Measurements from ENCODE around the gene ITGA1. TPM values are rescaled to one million over a fixed set of nuclear protein-coding genes. Genes with fewer than 3 reads are reported as not detected.
A peak's percentile ranks its signal among the peaks of the same experiment; 100 is the strongest.

The ITGA1 gene
- total RNA-seq, 1 experiment from 2014 or later, result 42.3 TPM

DNA sequence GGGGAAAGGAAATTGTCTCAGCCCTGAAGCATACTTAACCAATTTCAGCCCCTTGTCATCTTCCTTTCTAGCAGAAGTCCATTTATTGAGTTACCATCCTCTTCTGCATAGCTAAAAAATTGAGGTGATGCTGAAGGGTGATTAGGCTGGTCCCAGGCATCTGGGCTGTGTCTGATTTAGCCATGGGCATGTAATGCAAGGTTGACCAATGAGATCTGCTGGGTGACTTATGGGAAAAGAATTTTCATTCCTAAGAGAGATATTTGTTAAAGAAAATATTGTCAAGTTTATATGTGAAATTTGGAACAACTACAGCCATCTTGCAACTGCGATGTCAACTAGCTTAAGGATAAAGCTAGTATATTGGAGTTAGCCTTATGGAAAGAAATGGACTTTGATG, 206.6 kb downstream of the ITGA1 start:
- in situ Hi-C loops (cut with HindIII; ENCODE audit: low pct_unique_long_range_greater_than_20kb, low sequenced_read_pairs), result no loop called here
- no peak for DNase-seq (ENCODE audit: low read depth)

DNA sequence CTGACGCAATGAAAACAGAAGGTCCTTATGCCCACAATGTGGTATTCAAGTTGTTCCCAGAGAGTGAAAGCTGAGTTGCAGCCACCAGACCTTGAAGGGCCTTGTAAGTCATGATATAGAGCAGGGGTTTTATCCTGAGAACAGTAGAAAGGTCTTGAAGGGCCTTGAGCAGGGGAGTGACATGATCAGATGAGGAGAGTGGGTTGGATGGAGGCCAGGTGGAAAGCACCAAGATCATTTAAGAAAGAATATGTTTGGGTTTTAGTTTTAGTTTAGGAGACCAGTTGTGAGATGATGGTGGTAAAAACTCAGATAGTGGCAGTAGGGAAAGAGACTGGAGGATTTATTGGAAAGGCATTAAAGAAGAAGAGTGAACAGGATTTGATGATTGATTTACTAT, 207.4 kb downstream of the ITGA1 start:
- no peak for DNase-seq (ENCODE audit: low read depth)
- in situ Hi-C loops (cut with HindIII; ENCODE audit: low pct_unique_long_range_greater_than_20kb, low sequenced_read_pairs), result no loop called here

DNA sequence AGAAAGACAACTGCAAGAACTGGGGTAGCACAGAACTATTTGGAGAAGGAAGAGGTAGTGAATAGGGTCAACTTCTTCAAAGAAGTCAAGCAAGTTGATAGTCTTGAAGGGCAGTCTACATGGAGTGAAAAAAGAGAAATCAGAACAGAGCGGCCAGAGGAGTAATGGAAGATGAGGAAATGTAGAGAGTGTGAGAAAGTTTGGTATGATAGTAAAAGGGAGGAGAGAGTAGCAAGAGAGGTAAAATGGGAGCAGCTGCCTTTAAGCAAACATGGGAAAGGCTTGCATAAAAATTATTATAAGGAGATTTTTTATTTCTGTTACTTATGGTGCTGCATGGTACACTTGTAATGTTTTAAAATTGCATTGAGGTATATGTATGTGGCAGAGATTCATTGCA, 208.2 kb downstream of the ITGA1 start:
- in situ Hi-C loops (cut with HindIII; ENCODE audit: low pct_unique_long_range_greater_than_20kb, low sequenced_read_pairs), result no loop called here
- DNase-seq (ENCODE audit: low read depth), result no peak

DNA sequence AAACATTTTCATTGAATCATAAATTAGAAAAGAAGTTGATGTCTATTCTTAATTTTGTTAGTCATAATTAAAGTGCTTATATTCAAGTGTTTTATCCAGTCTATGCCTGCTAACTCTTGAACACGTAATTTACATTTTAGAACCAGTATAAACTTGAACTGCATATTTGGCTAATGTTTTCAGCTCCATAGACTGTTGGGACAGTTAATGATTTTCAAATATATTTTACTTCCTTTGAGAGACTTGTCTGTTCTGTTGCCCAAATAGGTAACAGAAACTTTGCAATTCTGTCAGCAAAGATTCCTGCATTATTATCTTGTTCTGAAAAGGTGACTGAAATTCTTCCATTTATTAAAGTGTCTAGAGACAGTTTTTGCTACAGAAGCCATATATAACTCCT, 209.3 kb downstream of the ITGA1 start:
- no peak for DNase-seq (ENCODE audit: low read depth)
- in situ Hi-C loops (cut with HindIII; ENCODE audit: low pct_unique_long_range_greater_than_20kb, low sequenced_read_pairs), result no loop called here

DNA sequence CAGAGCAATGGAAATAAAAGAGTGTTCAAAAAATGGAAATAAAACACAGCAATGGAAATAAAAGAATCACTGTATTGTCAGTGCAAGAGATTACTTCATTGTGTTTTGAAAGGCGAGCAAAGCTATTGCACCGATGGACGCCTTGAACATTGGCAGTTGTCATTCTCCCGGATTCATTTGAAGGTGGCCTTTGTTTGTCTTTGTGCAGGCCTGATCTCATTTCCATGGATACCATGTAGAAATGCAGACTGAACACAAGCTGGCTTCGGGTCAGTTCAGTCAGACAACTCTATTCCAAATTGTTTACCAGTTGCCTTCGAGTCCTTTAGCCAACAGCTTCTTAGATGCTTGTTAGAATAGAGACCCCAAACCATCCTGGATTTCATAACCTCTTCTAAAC, 209.7 kb downstream of the ITGA1 start:
- DNase-seq (ENCODE audit: low read depth), result peak; percentile 14

DNA sequence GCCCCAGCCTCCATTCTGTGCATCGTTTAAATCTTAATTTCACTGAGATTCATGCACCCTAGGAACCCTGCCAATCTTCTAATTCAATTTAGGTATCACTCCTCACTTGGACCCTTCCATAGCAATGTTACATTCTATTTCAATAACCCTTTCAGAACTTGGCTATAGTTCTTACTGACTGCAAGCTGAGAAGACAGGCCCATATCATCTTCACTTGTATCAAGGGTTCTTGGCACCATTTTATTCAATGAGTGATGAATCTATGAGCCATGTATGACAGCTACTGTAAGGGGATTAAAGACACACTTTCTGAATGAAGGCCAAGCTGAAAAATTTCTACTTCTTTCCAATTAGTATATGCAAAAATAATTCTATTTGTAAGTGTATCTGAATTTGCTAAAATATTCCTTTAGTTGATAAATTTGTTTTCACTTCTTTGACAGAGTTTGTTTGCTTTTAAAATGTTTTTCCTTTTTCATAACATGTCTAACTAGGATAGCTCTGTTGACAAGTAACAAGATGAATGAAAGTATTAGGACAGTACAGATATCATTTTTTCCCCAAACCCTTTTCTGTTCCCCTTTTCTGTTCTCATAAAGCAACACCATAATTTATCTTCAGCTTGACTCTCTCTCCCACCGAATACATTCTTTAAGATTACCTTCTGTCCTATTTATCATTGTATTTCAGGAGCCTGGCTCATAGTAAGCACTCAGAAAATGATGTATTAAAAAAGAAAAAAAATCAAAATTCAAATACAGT, 211.0 kb downstream of the ITGA1 start:
- DNase-seq (ENCODE audit: low read depth), result no peak

More for the DNA sequence above, 209.7 kb downstream of the ITGA1 start:
- in situ Hi-C loops (cut with HindIII; ENCODE audit: low pct_unique_long_range_greater_than_20kb, low sequenced_read_pairs), result no loop called here

DNA sequence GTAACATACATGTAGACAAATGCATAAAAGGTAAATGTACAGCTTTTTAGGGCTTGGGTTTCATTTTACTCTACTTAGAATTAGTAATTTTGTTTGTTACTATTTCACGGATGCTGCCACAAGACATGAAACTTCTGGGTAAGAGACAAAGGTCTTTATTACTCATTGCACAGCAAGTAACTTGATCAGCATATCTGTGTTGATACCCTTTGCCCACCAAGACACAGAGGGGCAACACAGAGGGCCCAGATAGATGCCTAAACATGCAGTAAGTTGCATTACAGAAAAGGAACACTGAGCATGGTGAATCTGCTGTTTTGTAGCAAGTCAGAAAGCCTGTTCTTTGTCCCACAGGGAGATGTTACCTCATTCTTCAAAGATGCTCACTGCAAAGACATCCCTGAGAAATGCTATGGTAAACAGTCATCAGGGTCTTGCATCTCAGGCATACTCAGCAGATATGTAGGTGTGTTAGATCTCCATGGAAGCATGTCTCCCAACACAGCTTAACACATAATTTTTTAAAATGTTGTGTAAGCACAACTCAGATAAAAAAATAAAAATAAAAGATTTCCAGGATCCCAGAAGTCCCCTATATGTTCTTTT, 211.7 kb downstream of the ITGA1 start:
- in situ Hi-C loops (cut with HindIII; ENCODE audit: low pct_unique_long_range_greater_than_20kb, low sequenced_read_pairs), result no loop called here
- no peak for DNase-seq (ENCODE audit: low read depth)

More for the DNA sequence above, 211.0 kb downstream of the ITGA1 start:
- in situ Hi-C loops (cut with HindIII; ENCODE audit: low pct_unique_long_range_greater_than_20kb, low sequenced_read_pairs), result no loop called here

DNA sequence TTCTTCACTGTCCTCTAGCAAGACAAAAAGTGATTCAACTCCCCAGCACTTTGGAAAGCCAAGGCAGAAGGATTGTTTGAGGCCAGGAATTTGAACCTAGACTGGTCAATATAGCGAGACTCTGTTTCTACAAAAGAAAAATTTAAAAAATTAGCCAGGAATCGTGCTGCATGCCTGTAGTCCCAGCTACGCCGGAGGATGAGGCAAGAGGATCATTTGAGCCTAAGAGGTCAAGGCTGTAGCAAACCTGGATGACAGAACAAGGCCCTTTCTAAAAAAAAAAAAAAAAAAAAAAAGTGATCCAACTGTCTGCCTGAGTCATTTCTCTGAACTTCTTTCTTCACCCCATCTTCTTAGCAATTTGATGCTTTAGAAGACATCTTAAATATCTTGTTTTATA, 213.8 kb downstream of the ITGA1 start:
- DNase-seq (ENCODE audit: low read depth), result no peak
- in situ Hi-C loops (cut with HindIII; ENCODE audit: low pct_unique_long_range_greater_than_20kb, low sequenced_read_pairs), result no loop called here

DNA sequence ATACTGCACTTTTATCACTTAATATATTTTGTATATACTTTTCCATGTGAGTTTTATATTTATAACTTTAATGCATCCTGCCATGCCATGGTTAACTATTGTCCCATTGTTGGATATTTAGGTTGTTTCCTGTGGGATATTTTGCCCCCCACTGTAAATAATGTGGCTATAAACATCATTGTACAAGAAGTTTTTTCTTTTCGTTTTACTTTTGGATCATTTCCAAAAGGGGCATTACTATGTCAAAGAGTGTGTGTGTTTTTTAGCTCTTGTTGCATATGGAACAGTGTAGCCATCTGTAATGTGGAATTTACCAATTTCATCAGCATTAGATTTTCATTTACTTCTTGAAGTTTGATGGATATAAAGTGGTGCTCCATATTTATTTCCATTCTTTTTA, 214.8 kb downstream of the ITGA1 start:
- no peak for DNase-seq (ENCODE audit: low read depth)
- in situ Hi-C loops (cut with HindIII; ENCODE audit: low pct_unique_long_range_greater_than_20kb, low sequenced_read_pairs), result no loop called here

DNA sequence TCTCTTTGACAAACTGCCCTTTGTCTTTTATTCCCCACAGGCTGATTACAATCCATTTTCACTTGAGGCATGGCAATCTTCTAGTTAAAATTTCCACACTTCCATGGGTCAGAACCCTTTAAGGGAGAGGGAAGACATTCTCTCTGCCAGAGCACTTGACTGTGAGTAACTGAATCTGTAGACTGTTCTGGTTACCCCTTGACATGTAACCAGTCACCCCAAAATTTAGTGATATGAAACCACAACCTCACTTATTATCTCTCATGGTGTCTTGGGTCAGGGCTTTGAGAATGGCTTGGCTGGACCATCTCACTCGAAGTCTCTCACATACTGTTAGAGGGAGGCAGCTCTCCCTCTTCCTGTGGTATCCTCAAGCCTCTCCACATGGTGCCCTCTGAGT, 215.4 kb downstream of the ITGA1 start:
- no peak for DNase-seq (ENCODE audit: low read depth)
- in situ Hi-C loops (cut with HindIII; ENCODE audit: low pct_unique_long_range_greater_than_20kb, low sequenced_read_pairs), result no loop called here

DNA sequence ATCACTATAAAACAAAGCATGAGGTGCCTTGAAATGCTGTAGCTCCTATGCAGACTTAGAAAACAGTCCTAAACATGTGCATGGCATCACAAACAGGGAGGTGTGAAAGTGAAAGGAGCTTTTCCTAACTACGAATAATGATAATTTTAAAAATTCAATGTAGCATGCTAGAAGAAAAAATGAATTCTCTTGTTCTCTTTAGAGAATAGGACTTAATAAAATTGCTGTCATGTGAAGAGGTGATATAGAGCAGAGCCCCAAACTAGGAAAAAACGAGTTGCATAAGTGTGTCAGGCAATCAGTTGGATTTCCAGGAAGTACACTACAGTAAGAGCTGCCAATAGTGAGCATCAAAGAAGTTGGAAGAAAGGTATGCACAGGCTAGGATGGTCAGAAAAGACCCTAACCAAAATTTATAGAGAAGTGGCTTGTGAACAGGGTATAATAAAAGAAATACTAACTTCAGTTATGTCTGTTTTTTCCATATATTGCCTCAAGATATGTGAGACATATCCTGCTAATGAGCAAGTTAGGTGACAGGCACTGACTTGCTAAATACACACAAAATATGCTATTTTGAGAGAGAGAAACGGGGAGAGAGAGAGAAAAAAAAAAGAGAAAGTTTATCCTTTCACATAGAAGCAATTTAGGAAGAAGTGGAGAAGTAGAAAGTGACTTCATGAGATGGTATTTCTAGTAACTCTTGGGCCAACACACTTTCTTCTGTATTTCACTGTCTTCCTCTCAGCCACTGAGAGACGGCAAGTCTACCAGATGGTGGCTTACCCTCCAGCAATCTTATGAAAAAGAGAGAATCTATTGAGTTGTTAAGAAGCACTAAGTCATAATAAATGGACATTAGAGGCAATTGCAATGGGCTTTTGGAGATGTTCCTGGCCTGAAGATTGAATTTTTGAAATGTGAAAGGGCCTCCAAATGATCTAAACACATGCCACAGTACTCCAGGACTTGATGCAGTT, 219.5 kb downstream of the ITGA1 start:
- in situ Hi-C loops (cut with HindIII; ENCODE audit: low pct_unique_long_range_greater_than_20kb, low sequenced_read_pairs), result no loop called here

DNA sequence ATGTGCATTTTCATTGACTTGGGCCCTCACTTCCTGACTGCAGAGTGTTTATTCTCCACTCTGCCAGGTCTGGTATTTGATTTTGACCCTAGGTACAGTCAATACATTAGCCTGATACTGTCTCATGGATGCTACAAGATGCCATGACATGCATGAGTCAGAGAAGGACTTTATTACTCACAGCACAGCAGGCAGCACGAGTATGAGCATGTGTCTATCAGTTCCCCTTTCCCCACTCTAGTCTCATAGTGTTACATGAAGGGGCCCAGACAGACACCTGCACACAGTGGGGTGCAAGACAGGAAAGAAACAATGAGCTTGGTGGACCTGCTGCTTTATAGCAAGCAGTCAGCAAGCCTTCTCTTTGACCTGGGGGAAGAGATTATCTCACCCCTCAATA, 221.0 kb downstream of the ITGA1 start:
- in situ Hi-C loops (cut with HindIII; ENCODE audit: low pct_unique_long_range_greater_than_20kb, low sequenced_read_pairs), result no loop called here
- DNase-seq (ENCODE audit: low read depth), result no peak

More for the DNA sequence above, 219.5 kb downstream of the ITGA1 start:
- DNase-seq (ENCODE audit: low read depth), result no peak

Other genes starting within 250 kb of the ITGA1 start
- gene PELO, start within 50 bp of the ITGA1 start, total RNA-seq (2014; rRNA removed; shearing (Covaris generic); ENCODE audit: low replicate concordance), result 35.8 and 37.4 TPM in 2 replicates
- gene ITGA2, start 201.4 kb downstream of the ITGA1 start, total RNA-seq (2014; rRNA removed; shearing (Covaris generic); ENCODE audit: low replicate concordance), result 1.8 and 1.9 TPM in 2 replicates

Measured in Caki2 (cell line).